Lung (tissue), 12 donors: ENCODE data around the gene SERPINB6. TPM values are rescaled to one million over a fixed set of nuclear protein-coding genes. Genes with fewer than 3 reads are reported as not detected.

Source experiments
- ATAC-seq: fragments of 200-7000 bp; cut with Tn5 transposase; one replicate; pipeline ENCODE4 v1.9.1; 2020; ENCODE audit warnings: moderate number of reproducible peaks; ENCODE audit not compliant: insufficient read depth, low FRiP score
- DNase-seq, 3 donors: peaks; one replicate each; pipeline ENCODE4 v3.0.0-alpha.2; 2013 to 2017
- H3K27ac ChIP-seq, 2 donors: one replicate each; pipeline ENCODE4 v1.5.1; 2013; ENCODE audit warnings: mild to moderate bottlenecking in 2 of 2, moderate library complexity in 2 of 2, control low read depth in 1 of 2, inconsistent platforms in 1 of 2, low read depth in 1 of 2, low read length in 1 of 2
- H3K27me3 ChIP-seq, 3 donors: one replicate each; pipeline ENCODE4 v1.5.1; 2013; ENCODE audit warnings: low read length in 2 of 3; ENCODE audit not compliant: control insufficient read depth in 3 of 3, insufficient read depth in 3 of 3
- H3K36me3 ChIP-seq, 4 donors: one replicate each; pipeline ENCODE4 v1.5.1; 2013; ENCODE audit warnings: low read length in 4 of 4, mild to moderate bottlenecking in 1 of 4, moderate library complexity in 1 of 4; ENCODE audit not compliant: control insufficient read depth in 4 of 4, insufficient read depth in 4 of 4
- H3K4me1 ChIP-seq, 5 donors: one replicate each; pipeline ENCODE4 v1.5.1; 2013; ENCODE audit warnings: low read length in 5 of 5, mild to moderate bottlenecking in 2 of 5, moderate library complexity in 1 of 5; ENCODE audit not compliant: control insufficient read depth in 5 of 5, insufficient read depth in 5 of 5
- H3K4me3 ChIP-seq: one replicate; pipeline ENCODE4 v1.5.1; 2013; ENCODE audit warnings: mild to moderate bottlenecking, control low read depth, moderate library complexity
- H3K9ac ChIP-seq, 2 donors: one replicate each; pipeline ENCODE4 v1.5.1; 2013; ENCODE audit warnings: low read length in 2 of 2, control low read depth in 1 of 2; ENCODE audit not compliant: insufficient read depth in 1 of 2
- H3K9me3 ChIP-seq, 4 donors: one replicate each; pipeline ENCODE4 v1.5.1; 2013; ENCODE audit warnings: low read length in 3 of 4, mild to moderate bottlenecking in 1 of 4, moderate library complexity in 1 of 4; ENCODE audit not compliant: control insufficient read depth in 4 of 4, insufficient read depth in 3 of 4
- WGBS, 2 donors: extraction: QIAGEN DNeasy Blood & Tissue Kit; methylation state at CpG; one replicate each; pipeline ENCODE4 v1.1.7; 2013; 5-methylcytosine and 5-hydroxymethylcytosine counted together
- polyA plus RNA-seq, 2 donors: library from polyadenylated mRNA; stranded (reverse); fragments of 200-250 nt; gene quantifications; one replicate each; pipeline ENCODE4 v1.2.1, GENCODE V29; 2013
- total RNA-seq, 2 donors: library from RNA; depleted of rRNA in 1 of 2; stranded (reverse); fragments of >200 nt in 1 of 2; gene quantifications; one replicate each; pipeline ENCODE4 v1.2.1, GENCODE V29; 2014 to 2021
- TF ChIP-seq, protein P1 (sequence below): IDR thresholded peaks from 2 replicates; pipeline ENCODE4 v1.5.1; 2012; ENCODE audit warnings: mild to moderate bottlenecking; ENCODE audit errors: control extremely low read depth, extremely low read depth
- donor health status: control.
- donor health status: control.
- donor health status: Bipolar disorder and iron deficiency.
- donor health status: healthy.
- donor health status: DM: yes; HTN: yes; CAD: no.

The SERPINB6 gene
- total and polyA plus RNA-seq, 4 donors = 113 to 155 (median 127) TPM

DNA sequence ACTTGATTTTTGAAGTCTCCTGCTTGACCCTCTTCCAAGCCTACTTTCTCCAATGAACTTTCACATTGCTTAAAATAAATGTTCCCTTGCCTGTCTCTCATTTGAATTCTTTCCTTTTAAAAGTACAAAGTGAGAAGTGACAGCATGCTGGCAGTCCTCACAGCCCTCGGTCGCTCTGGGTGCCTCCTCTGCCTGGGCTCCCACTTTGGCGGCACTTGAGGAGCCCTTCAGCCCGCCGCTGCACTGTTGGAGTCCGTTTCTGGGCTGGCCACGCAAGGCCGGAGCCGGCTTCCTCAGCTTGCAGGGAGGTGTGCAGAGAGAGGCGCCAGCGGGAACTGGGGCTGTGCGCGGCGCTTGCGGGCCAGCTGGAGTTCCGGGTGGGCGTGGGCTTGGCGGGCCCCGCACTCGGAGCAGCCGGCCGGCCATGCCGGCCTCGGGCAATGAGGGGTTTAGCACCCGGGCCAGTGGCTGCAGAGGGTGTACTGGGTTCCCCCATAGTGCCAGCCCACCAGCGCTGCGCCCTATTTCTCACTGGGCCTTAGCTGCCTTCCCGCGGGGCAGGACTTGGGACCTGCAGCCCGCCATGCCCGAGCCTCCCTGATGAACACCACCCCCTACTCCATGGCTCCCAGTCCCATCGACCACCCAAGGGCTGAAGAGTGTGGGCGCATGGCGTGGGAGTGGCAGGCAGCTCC, 31.9 kb downstream of the SERPINB6 start:
- TF ChIP-seq, protein P1, sequence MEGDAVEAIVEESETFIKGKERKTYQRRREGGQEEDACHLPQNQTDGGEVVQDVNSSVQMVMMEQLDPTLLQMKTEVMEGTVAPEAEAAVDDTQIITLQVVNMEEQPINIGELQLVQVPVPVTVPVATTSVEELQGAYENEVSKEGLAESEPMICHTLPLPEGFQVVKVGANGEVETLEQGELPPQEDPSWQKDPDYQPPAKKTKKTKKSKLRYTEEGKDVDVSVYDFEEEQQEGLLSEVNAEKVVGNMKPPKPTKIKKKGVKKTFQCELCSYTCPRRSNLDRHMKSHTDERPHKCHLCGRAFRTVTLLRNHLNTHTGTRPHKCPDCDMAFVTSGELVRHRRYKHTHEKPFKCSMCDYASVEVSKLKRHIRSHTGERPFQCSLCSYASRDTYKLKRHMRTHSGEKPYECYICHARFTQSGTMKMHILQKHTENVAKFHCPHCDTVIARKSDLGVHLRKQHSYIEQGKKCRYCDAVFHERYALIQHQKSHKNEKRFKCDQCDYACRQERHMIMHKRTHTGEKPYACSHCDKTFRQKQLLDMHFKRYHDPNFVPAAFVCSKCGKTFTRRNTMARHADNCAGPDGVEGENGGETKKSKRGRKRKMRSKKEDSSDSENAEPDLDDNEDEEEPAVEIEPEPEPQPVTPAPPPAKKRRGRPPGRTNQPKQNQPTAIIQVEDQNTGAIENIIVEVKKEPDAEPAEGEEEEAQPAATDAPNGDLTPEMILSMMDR = no peak
- WGBS, 2 donors = 91 to 97% methylated on average over 34 of the region's 34 CpGs
- no peak overlapping the region for H3K27ac ChIP-seq
- H3K9me3 ChIP-seq = no peaks in the 10 kb centered on the region
- ATAC-seq (no peak), DNase-seq (no peak)
- no peak overlapping the region for H3K4me3 ChIP-seq
- H3K27me3 ChIP-seq = no peaks in the 10 kb centered on the region
- no peaks in the 10 kb centered on the region for H3K36me3 ChIP-seq
- H3K4me1 ChIP-seq = peaks cover 0 to 5% (median 4%) of the 10 kb centered on the region in 5 donors
- H3K9ac ChIP-seq = no peak overlapping the region

DNA sequence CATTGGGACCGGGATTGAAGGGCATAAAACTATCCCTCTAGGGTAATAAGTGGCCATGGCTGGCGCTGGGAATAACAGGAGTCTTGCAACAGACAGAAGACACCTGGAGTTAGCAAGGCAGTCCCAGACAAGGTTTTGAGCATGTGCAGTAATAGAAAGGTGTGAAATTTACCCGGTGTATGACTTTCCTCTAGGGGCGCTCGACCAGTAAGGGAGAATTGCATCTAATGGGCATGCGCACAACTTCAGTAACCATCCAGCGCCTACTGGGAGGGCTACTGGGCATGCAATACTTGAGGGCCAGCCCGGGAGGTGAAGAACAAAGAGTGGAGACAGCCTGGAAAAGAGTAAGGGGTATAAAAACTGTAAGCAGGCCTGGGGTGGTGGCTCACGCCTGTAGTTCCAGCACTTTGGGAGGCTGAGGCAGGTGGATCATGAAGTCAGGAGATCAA, 32.7 kb downstream of the SERPINB6 start:
- Histone ChIP-seq H3K4me1 (peaks cover 0 to 5% (median 4%) of the 10 kb centered on the region in 5 donors), H3K27me3 (no peaks in the 10 kb centered on the region), H3K4me3 (no peak overlapping the region), H3K36me3 (no peaks in the 10 kb centered on the region), H3K27ac (no peak overlapping the region), H3K9me3 (no peaks in the 10 kb centered on the region), H3K9ac (no peak overlapping the region)
- 84 to 90% methylated on average over 9 of the region's 9 CpGs for WGBS, 2 donors
- ATAC-seq (no peak), DNase-seq (no peak)
- TF ChIP-seq, protein P1 = no peak

DNA sequence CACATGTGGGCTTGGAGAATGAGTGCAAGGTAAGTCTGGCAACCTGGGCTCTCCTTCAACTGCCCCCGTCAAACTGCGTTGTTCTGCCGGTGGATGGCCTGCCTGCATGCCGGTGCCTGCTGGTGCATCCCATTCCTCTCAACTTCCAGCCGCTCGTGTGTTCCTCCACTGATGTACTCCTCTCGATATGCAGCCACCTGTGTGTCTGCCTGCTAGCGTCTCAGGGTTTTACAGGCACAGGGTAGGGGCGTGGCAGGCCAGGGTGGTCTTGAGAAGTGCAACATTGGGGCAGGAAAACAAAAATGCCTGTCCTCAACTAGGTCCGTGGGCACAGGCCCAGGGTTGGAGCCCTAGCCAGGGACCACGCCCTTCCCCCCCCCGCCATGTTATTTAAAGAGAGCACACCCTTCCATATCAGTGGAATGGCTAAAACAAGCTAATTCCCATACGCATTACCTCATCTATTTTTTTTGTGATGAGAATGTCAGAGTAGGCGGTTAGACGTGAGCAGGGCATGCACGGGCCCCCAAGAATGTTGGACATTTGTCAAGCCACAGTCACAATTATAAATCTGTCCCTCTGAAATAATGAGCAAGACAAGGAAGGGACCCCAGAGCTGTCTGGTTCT, 33.2 kb downstream of the SERPINB6 start:
- DNase-seq (no peak), ATAC-seq (no peak)
- WGBS, 2 donors = 78 to 89% methylated on average over 16 of the region's 16 CpGs
- Histone ChIP-seq H3K9me3 (no peaks in the 10 kb centered on the region), H3K36me3 (no peaks in the 10 kb centered on the region), H3K9ac (no peak overlapping the region), H3K4me3 (no peak overlapping the region), H3K4me1 (peaks cover 0 to 4% (median 0%) of the 10 kb centered on the region in 5 donors), H3K27ac (no peak overlapping the region), H3K27me3 (no peaks in the 10 kb centered on the region)
- TF ChIP-seq, protein P1 = no peak
